Urinary bladder (tissue), 4 donors: ENCODE results near the gene PCDHA13. TPM values are rescaled to one million over a fixed set of nuclear protein-coding genes. Genes with fewer than 3 reads are reported as not detected.
"Not testable (repeated sequence)": the region's sequence is repeated elsewhere in the genome, so short reads cannot be mapped to it uniquely, and the experiment has no call there.

ENCODE experiments used
- DNase-seq: peaks from one replicate; pipeline ENCODE4 v3.0.0-alpha.2; 2015; ENCODE audit errors: extremely low spot score
- H3K27ac ChIP-seq: one replicate; pipeline ENCODE4 v1.5.1; 2013; ENCODE audit warnings: low read depth, mild to moderate bottlenecking, moderate library complexity
- H3K36me3 ChIP-seq: one replicate; pipeline ENCODE4 v1.6.1; 2013; ENCODE audit warnings: mild to moderate bottlenecking, moderate library complexity; ENCODE audit not compliant: insufficient read depth
- H3K4me1 ChIP-seq: one replicate; pipeline ENCODE4 v1.6.1; 2013; ENCODE audit warnings: mild to moderate bottlenecking, moderate library complexity; ENCODE audit not compliant: insufficient read depth
- H3K4me3 ChIP-seq: one replicate; pipeline ENCODE4 v1.5.1; 2013; ENCODE audit warnings: low read depth, low read length
- WGBS: extraction: QIAGEN DNeasy Blood & Tissue Kit; methylation state at CpG from one replicate; pipeline ENCODE4 v1.1.7; 2013; 5-methylcytosine and 5-hydroxymethylcytosine counted together
- polyA plus RNA-seq: library from polyadenylated mRNA; stranded (reverse); fragments of 200-250 nt; gene quantifications from one replicate; pipeline ENCODE4 v1.2.3, GENCODE V29; 2013
- total RNA-seq: library from RNA; depleted of rRNA; stranded (reverse); fragments of >200 nt; gene quantifications from one replicate; pipeline ENCODE4 v1.2.3, GENCODE V29; 2014
- donor health status: healthy with polysubstance abuse.
- donor health status: healthy.

PCDHA13 gene
- total and polyA plus RNA-seq, 2 donors = 0.18 to 0.74 TPM

GRCh38 chr5:140857177-140857986, 24.5 kb upstream of the PCDHA13 start:
- no peak overlapping the region for H3K4me3 ChIP-seq
- WGBS = 53% methylated on average over 94 of the region's 94 CpGs
- H3K36me3 ChIP-seq = no peaks in the 10 kb centered on the region
- no peaks in the 10 kb centered on the region for H3K4me1 ChIP-seq
- no peak for DNase-seq
- H3K27ac ChIP-seq = no peak overlapping the region

- WGBS = 65% methylated on average over 22 of the region's 22 CpGs
- Histone ChIP-seq H3K36me3 (no peaks in the 10 kb centered on the region), H3K4me3 (no peak overlapping the region), H3K4me1 (no peaks in the 10 kb centered on the region), H3K27ac (no peak overlapping the region)
- DNase-seq = no peak
Measured at GRCh38 chr5:140857987-140858240, 24.0 kb upstream of the PCDHA13 start.

- Histone ChIP-seq H3K27ac (no peak overlapping the region), H3K4me1 (no peaks in the 10 kb centered on the region), H3K4me3 (no peak overlapping the region), H3K36me3 (no peaks in the 10 kb centered on the region)
- DNase-seq = no peak
- WGBS = 41% methylated on average over 76 of the region's 76 CpGs
Measured at GRCh38 chr5:140862441-140863295, 19.3 kb upstream of the PCDHA13 start.

GRCh38 chr5:140868721-140869554, 13.0 kb upstream of the PCDHA13 start, which contains the start of gene PCDHA11:
Gene PCDHA11 (plus strand): TSS chr5:140868957. CDS start chr5:140869104, 147 bp downstream.
- no peak within 1 kb of the TSS for H3K27ac ChIP-seq
- WGBS = 12% methylated on average over 41 of the region's 41 CpGs
- no peaks in the 10 kb centered on the region for H3K4me1 ChIP-seq
- no peak for DNase-seq
- no peak within 1 kb of the TSS for H3K4me3 ChIP-seq
- no peaks in the 10 kb centered on the region for H3K36me3 ChIP-seq

- DNase-seq = no peak
- H3K27ac ChIP-seq = no peak overlapping the region
- H3K4me3 ChIP-seq = no peak overlapping the region
- H3K4me1 ChIP-seq = no peaks in the 10 kb centered on the region
- no peaks in the 10 kb centered on the region for H3K36me3 ChIP-seq
- 58% methylated on average over 5 of the region's 5 CpGs for WGBS
Measured at GRCh38 chr5:140869555-140869886, 12.4 kb upstream of the PCDHA13 start.

GRCh38 chr5:140870221-140871201, 11.4 kb upstream of the PCDHA13 start:
- no peaks in the 10 kb centered on the region for H3K4me1 ChIP-seq
- WGBS = 43% methylated on average over 114 of the region's 114 CpGs
- no peak overlapping the region for H3K27ac ChIP-seq

GRCh38 chr5:140875085-140876065, 6.5 kb upstream of the PCDHA13 start, which contains the start of gene PCDHA12:
Gene PCDHA12 (plus strand): TSS chr5:140875308. CDS start chr5:140875473, 165 bp downstream.
- no peak for DNase-seq
- H3K4me3 ChIP-seq = no peak within 1 kb of the TSS
- no peaks in the 10 kb centered on the region for H3K36me3 ChIP-seq
- no peak within 1 kb of the TSS for H3K27ac ChIP-seq
- 14% methylated on average over 47 of the region's 47 CpGs for WGBS
- H3K4me1 ChIP-seq = no peaks in the 10 kb centered on the region

More at GRCh38 chr5:140870221-140871201, 11.4 kb upstream of the PCDHA13 start:
- DNase-seq = no peak
- Histone ChIP-seq H3K4me3 (no peak overlapping the region), H3K36me3 (no peaks in the 10 kb centered on the region)

- WGBS = 36% methylated on average over 80 of the region's 80 CpGs
- DNase-seq, H3K4me3 ChIP-seq, H3K36me3 ChIP-seq, H3K27ac ChIP-seq, H3K4me1 ChIP-seq: not testable (repeated sequence)
Measured at GRCh38 chr5:140876541-140877261, 5.2 kb upstream of the PCDHA13 start.

GRCh38 chr5:140877262-140877581, 4.7 kb upstream of the PCDHA13 start:
- 42% methylated on average over 37 of the region's 37 CpGs for WGBS
- DNase-seq = no peak
- Histone ChIP-seq H3K4me3 (no peak overlapping the region), H3K27ac (no peak overlapping the region), H3K36me3 (no peaks in the 10 kb centered on the region), H3K4me1 (no peaks in the 10 kb centered on the region)

GRCh38 chr5:140882591-140882899, 621 bp downstream of the PCDHA13 start:
- DNase-seq = no peak
- no peak overlapping the region for H3K4me3 ChIP-seq
- no peak overlapping the region for H3K27ac ChIP-seq
- H3K4me1 ChIP-seq = no peaks in the 10 kb centered on the region
- 18% methylated on average over 12 of the region's 12 CpGs for WGBS
- H3K36me3 ChIP-seq = no peaks in the 10 kb centered on the region

- Histone ChIP-seq H3K4me1 (no peaks in the 10 kb centered on the region), H3K36me3 (no peaks in the 10 kb centered on the region), H3K27ac (no peak overlapping the region), H3K4me3 (no peak overlapping the region)
- WGBS = 42% methylated on average over 41 of the region's 41 CpGs
- DNase-seq = no peak
Measured at GRCh38 chr5:140883373-140883772, 1.4 kb downstream of the PCDHA13 start.
